Endodermal cell (in vitro differentiated cells): ENCODE data around the gene ACKR3. TPM values are rescaled to one million over a fixed set of nuclear protein-coding genes. Genes with fewer than 3 reads are reported as not detected.

Experiments
- DNase-seq: peaks from one replicate; pipeline ENCODE4 v3.0.0-alpha.2; 2017
- H3K27ac ChIP-seq: 2 replicates; pipeline ENCODE4 v1.5.1; 2013; ENCODE audit warnings: mild to moderate bottlenecking, low read depth, low read length, moderate library complexity
- H3K27me3 ChIP-seq: 2 replicates; pipeline ENCODE4 v1.6.1; 2013; ENCODE audit warnings: mild to moderate bottlenecking, low read length, moderate library complexity; ENCODE audit not compliant: insufficient read depth, control insufficient read depth, poor library complexity, severe bottlenecking
- H3K36me3 ChIP-seq: 2 replicates; pipeline ENCODE4 v1.7.0; 2013; ENCODE audit warnings: mild to moderate bottlenecking, low read length, moderate library complexity; ENCODE audit not compliant: control insufficient read depth, insufficient read depth
- H3K4me1 ChIP-seq: one replicate; pipeline ENCODE4 v1.7.0; 2013; ENCODE audit warnings: low read length; ENCODE audit not compliant: control insufficient read depth, insufficient read depth
- H3K4me3 ChIP-seq: 2 replicates; pipeline ENCODE4 v1.5.1; 2013; ENCODE audit warnings: mild to moderate bottlenecking, low read length, moderate library complexity
- H3K9ac ChIP-seq: 2 replicates; pipeline ENCODE4 v1.6.1; 2013; ENCODE audit warnings: mild to moderate bottlenecking, low read length, moderate library complexity; ENCODE audit not compliant: poor library complexity, severe bottlenecking; ENCODE audit errors: extremely low read depth
- H3K9me3 ChIP-seq: 2 replicates; pipeline ENCODE4 v1.6.1; 2013; ENCODE audit warnings: mild to moderate bottlenecking, low read length, moderate library complexity; ENCODE audit not compliant: control insufficient read depth
- H3K27ac Mint-ChIP-seq: 2 replicates; pipeline ENCODE4 v1.8.0; 2020; ENCODE audit warnings: mixed read lengths
- H3K27me3 Mint-ChIP-seq: 2 replicates; pipeline ENCODE4 v1.8.0; 2021; ENCODE audit warnings: mild to moderate bottlenecking, mixed read lengths; ENCODE audit not compliant: insufficient read depth
- H3K36me3 Mint-ChIP-seq: 2 replicates; pipeline ENCODE4 v1.8.0; 2020; ENCODE audit warnings: low read depth, mixed read lengths
- H3K4me1 Mint-ChIP-seq: 2 replicates; pipeline ENCODE4 v1.8.0; 2020; ENCODE audit warnings: mixed read lengths
- H3K4me3 Mint-ChIP-seq: 2 replicates; pipeline ENCODE4 v1.8.0; 2020; ENCODE audit warnings: mild to moderate bottlenecking, moderate library complexity, mixed read lengths
- H3K9me3 Mint-ChIP-seq: 2 replicates; pipeline ENCODE4 v1.8.0; 2020; ENCODE audit warnings: mild to moderate bottlenecking, mixed read lengths
- whole genome bisulfite sequencing, 2 experiments: methylation state at CpG; one replicate each; pipeline versions ENCODE4 v1.1.5 to v1.1.7; 2013; ENCODE audit warnings: missing lambda C conversion rate in 2 of 2, mixed read lengths in 1 of 2; ENCODE audit not compliant: insufficient coverage in 1 of 2, insufficient read length in 1 of 2; 5-methylcytosine and 5-hydroxymethylcytosine counted together
- total RNA-seq, 2 donors: library from RNA; stranded (reverse); fragmentation: NEBNext Ultra II Directional in 1 of 2; extraction: Animal tissue kit (Norgen Biotek cat#: 25700) in 1 of 2; gene quantifications; 2 replicates in 1 of 2; 3 replicates in 1 of 2; pipeline ENCODE4 v1.2.1, GENCODE V29; 2021
- TF ChIP-seq, protein P1 (sequence below): fragments of 200-600 bp; sonication (generic); conservative IDR thresholded peaks from 2 replicates; pipeline ENCODE4 v1.5.0; 2021; ENCODE audit warnings: antibody characterized with exemption, mild to moderate bottlenecking

Gene ACKR3
- total RNA-seq, 2 donors from 2014 or later: 76.9 to 110 TPM

DNA sequence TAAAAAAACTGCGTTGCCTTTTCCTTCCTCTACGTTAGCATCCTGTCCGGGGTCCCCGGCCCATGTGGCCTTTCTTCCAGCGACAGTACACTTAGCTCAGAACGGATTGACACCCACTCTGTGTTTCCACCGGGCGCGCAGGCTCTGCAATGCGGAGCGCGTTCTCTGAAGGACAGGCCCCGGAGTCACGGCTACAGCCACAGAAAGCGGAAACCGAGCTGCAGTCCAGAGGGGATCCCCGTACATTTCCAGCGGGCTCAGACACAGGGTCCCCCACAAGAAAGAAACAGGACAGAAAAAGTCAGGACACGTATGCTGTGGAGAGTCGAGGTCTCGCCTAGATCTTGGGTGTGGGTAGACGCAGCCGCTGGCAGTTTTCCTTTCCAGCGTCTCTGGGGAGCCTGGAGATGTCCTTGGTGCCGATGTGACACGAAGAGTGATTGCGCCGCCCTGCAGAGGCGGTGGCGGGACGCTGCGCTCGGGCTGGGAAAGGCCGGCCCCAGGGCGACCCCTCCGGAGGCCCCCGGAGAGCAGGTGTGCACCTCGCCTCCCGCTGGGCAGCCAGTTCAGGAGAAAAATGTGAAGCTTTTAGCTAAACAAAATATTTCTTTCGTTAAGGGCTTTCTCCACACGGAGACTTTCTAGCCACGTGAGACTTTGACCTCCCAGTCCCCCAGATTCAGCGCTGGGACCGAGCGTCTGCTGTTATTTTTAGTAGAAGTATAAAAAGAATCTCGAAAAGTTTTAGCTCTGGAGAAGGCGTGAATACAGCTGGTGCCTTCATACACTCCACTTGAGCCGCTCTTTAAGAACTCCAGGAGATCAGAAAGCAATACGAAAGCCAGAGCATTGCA lies 1.3 kb upstream of the ACKR3 start:
- H3K4me1 Mint-ChIP-seq: peaks cover 53% of the 10 kb centered on the region

DNA sequence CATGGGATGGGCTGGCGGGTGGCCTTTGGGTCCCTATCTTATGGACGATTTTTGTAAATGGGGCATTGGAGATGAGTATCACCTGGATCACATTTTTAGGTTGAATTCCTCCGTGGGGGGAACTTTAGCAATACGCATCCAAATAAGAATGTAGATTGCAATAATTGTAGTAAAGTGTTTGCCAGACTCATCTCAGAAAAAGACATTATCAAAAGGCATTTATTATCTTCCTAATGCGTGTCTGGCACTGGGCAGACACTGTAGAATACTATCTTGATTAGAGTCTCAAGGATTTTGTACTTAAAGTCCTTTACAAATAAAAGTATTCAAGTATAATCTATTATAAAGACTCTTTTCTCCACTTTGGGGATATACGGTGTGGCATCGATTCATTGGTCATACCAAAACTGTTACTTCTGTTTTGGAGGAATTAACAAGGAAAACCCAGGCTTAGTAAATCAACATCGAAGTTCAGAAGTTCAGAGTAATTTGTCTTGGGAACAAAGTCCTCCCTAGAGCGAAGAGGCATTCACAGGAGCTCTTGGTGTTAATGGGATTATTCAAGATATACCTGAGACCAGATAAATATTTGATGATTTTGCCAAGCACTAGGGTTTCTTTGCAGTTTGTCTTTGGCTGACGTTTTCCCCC lies 578 bp upstream of the ACKR3 start:
- Mint-ChIP-seq H3K9me3 (no peaks in the 10 kb centered on the region), H3K4me1 (peaks cover 58% of the 10 kb centered on the region), H3K36me3 (peaks cover 19% of the 10 kb centered on the region), H3K27me3 (peaks cover 42% of the 10 kb centered on the region), H3K4me3 (peak overlapping the region; percentile 78), H3K27ac (peak overlapping the region; percentile 91)
- 14 to 25% methylated on average over 5 to 10 of the region's 10 CpGs for WGBS, 2 experiments
- peak overlapping the region; percentile 98 for H3K9ac ChIP-seq
- TF ChIP-seq, protein P1, sequence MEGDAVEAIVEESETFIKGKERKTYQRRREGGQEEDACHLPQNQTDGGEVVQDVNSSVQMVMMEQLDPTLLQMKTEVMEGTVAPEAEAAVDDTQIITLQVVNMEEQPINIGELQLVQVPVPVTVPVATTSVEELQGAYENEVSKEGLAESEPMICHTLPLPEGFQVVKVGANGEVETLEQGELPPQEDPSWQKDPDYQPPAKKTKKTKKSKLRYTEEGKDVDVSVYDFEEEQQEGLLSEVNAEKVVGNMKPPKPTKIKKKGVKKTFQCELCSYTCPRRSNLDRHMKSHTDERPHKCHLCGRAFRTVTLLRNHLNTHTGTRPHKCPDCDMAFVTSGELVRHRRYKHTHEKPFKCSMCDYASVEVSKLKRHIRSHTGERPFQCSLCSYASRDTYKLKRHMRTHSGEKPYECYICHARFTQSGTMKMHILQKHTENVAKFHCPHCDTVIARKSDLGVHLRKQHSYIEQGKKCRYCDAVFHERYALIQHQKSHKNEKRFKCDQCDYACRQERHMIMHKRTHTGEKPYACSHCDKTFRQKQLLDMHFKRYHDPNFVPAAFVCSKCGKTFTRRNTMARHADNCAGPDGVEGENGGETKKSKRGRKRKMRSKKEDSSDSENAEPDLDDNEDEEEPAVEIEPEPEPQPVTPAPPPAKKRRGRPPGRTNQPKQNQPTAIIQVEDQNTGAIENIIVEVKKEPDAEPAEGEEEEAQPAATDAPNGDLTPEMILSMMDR: no peak
- H3K4me1 ChIP-seq: peaks cover 9% of the 10 kb centered on the region
- no peaks in the 10 kb centered on the region for H3K27me3 ChIP-seq
- H3K4me3 ChIP-seq: peak overlapping the region; percentile 93
- DNase-seq: no peak
- peaks cover 37% of the 10 kb centered on the region for H3K36me3 ChIP-seq
- H3K27ac ChIP-seq: peak overlapping the region; percentile 3
- H3K9me3 ChIP-seq: no peaks in the 10 kb centered on the region

More for the DNA sequence above, 1.3 kb upstream of the ACKR3 start:
- Histone ChIP-seq H3K9me3 (no peaks in the 10 kb centered on the region), H3K27ac (peak overlapping the region; percentile 19), H3K9ac (peak overlapping the region; percentile 98), H3K4me3 (peak overlapping the region; percentile 93), H3K36me3 (peaks cover 30% of the 10 kb centered on the region), H3K27me3 (no peaks in the 10 kb centered on the region), H3K4me1 (peaks cover 6% of the 10 kb centered on the region)
- WGBS, 2 experiments: 2 to 5% methylated on average over 28 to 49 of the region's 49 CpGs
- H3K9me3 Mint-ChIP-seq: no peaks in the 10 kb centered on the region
- peaks cover 46% of the 10 kb centered on the region for H3K27me3 Mint-ChIP-seq
- H3K4me3 Mint-ChIP-seq: peak overlapping the region; percentile 78
- DNase-seq: peak; percentile 79
- H3K27ac Mint-ChIP-seq: peak overlapping the region; percentile 89
- TF ChIP-seq, protein P1: peak; percentile 47
- peaks cover 14% of the 10 kb centered on the region for H3K36me3 Mint-ChIP-seq

DNA sequence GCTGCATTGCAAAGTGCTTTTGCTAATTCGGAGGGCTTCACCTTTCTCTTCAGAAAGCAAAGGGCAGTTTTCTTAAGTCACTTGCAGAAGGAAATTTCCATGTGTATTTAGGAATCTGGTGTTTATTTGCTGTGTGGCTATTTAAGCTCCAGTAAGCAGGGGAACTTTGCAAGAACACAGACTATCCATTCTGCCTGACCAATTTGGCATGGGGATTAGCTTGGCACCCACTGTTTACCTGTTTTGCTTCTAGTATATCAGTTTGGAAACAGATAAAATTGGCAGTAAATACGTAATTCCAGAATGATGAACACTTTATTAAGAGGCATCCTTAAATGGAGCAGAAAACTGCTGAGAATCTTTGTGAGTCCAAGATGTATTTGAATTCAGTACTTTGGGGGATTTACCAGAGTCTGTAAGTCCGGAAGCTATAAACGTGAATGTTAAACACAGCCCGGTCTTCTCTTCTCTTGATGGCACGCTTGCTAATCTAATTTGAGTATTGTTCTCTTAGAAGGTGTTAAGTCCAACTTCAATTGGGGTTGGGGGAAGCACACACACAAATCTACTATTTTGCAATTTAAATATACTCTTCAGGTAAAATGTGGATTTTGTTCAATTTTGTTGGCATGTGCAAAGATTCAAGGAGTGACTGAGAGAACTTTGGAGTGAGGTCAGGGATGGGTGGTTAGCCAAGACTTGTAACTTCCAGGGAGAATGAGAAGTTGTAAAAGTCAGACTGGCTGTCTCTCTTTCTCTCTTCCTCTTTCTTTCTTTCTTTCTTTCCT lies 650 bp downstream of the ACKR3 start:
- 19 to 34% methylated on average over 6 of the region's 6 CpGs for WGBS, 2 experiments
- Histone ChIP-seq H3K4me1 (peaks cover 9% of the 10 kb centered on the region), H3K9me3 (no peaks in the 10 kb centered on the region), H3K27me3 (no peaks in the 10 kb centered on the region), H3K36me3 (peaks cover 50% of the 10 kb centered on the region), H3K4me3 (peak overlapping the region; percentile 93), H3K27ac (peak overlapping the region; percentile 15), H3K9ac (peak overlapping the region; percentile 98)
- peaks cover 66% of the 10 kb centered on the region for H3K4me1 Mint-ChIP-seq
- no peaks in the 10 kb centered on the region for H3K9me3 Mint-ChIP-seq
- TF ChIP-seq, protein P1: no peak
- peaks cover 23% of the 10 kb centered on the region for H3K36me3 Mint-ChIP-seq
- DNase-seq: peak; percentile 16
- H3K27me3 Mint-ChIP-seq: peaks cover 33% of the 10 kb centered on the region
- H3K4me3 Mint-ChIP-seq: peak overlapping the region; percentile 78
- peak overlapping the region; percentile 91 for H3K27ac Mint-ChIP-seq
